Ectodermal cell (in vitro differentiated cells): ENCODE measurements around the gene EZH1.
A peak's percentile ranks its signal among the peaks of the same experiment; 100 is the strongest.
"Not testable (repeated sequence)": the region's sequence is repeated elsewhere in the genome, so short reads cannot be mapped to it uniquely, and the experiment has no call there.

Experiments
- H3K27ac ChIP-seq: 2 replicates; pipeline ENCODE4 v1.7.0; 2013; ENCODE audit warnings: mild to moderate bottlenecking, low read depth, low read length; ENCODE audit not compliant: insufficient read depth, poor library complexity, severe bottlenecking
- H3K27me3 ChIP-seq: 2 replicates; pipeline ENCODE4 v1.7.0; 2013; ENCODE audit warnings: mild to moderate bottlenecking, low read length; ENCODE audit not compliant: insufficient read depth, control insufficient read depth, poor library complexity, severe bottlenecking
- H3K36me3 ChIP-seq: one replicate; pipeline ENCODE4 v1.7.0; 2013; ENCODE audit warnings: low read length; ENCODE audit not compliant: control insufficient read depth, insufficient read depth
- H3K4me1 ChIP-seq: one replicate; pipeline ENCODE4 v1.7.0; 2013; ENCODE audit warnings: low read length; ENCODE audit not compliant: control insufficient read depth, insufficient read depth
- H3K4me3 ChIP-seq: 2 replicates; pipeline ENCODE4 v1.7.0; 2013; ENCODE audit warnings: low read depth, low read length, control low read depth; ENCODE audit not compliant: insufficient read depth
- H3K9me3 ChIP-seq: 2 replicates; pipeline ENCODE4 v1.7.0; 2013; ENCODE audit warnings: mild to moderate bottlenecking, low read length, moderate library complexity; ENCODE audit not compliant: control insufficient read depth
- WGBS, 2 experiments: methylation state at CpG; one replicate each; pipeline ENCODE4 v1.1.7; 2013; ENCODE audit warnings: missing lambda C conversion rate in 2 of 2; 5-methylcytosine and 5-hydroxymethylcytosine counted together

The EZH1 gene

DNA sequence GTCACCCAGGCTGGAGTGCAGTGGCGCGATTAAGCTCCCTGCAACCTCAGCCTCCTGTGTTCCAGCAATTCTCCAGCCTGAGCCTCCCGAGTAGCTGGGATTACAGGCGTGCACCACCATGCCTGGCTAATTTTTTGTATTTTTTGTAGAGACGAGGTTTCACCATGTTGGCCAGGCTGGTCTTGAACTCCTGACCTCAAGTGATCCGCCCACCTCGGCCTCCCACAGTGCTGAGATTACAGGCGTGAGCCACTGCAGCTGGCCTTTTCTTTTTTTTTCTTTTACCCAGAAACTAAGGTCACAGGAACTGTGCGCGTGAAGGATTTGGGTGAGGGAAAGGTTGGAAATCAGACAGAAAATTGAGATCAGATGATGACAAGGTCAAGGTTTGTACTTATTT, 25.1 kb upstream of the EZH1 start:
- not testable (repeated sequence) for H3K27ac ChIP-seq, H3K36me3 ChIP-seq, H3K27me3 ChIP-seq, H3K4me3 ChIP-seq, H3K4me1 ChIP-seq, H3K9me3 ChIP-seq
- 90 to 91% methylated on average over 9 to 10 of the region's 10 CpGs for WGBS, 2 experiments

GRCh38 chr17:42768006-42768405, 23.2 kb upstream of the EZH1 start:
- not testable (repeated sequence) for H3K9me3 ChIP-seq, H3K27ac ChIP-seq, H3K36me3 ChIP-seq, H3K4me1 ChIP-seq, H3K27me3 ChIP-seq, H3K4me3 ChIP-seq
- 89 to 92% methylated on average over 9 of the region's 9 CpGs for WGBS, 2 experiments

GRCh38 chr17:42767512-42767911, 22.7 kb upstream of the EZH1 start:
- H3K9me3 ChIP-seq = no peaks in the 10 kb centered on the region
- H3K27ac ChIP-seq = no peak overlapping the region
- no peaks in the 10 kb centered on the region for H3K36me3 ChIP-seq
- H3K4me3 ChIP-seq = no peak overlapping the region
- no peaks in the 10 kb centered on the region for H3K4me1 ChIP-seq
- peaks cover 6% of the 10 kb centered on the region for H3K27me3 ChIP-seq

DNA sequence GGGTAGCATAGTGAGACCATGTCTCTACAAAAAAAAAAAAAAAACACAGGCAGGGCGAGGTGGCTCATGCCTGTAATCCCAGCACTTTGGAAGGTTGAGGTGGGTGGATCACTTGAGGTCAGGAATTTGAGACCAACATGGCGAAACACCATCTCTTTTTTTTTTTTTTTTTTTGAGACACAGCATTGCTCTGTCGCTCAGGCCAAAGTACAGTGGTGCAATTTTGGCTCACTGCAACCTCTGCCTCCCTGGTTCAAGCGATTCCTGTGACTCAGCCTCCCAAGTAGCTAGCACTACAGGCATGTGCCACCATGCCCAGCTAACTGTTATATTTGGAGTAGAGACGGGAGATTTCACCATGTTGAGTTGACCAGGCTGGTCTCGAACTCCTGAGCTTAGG, 21.3 kb upstream of the EZH1 start:
- Histone ChIP-seq H3K4me1 (no peaks in the 10 kb centered on the region), H3K27ac (no peak overlapping the region), H3K4me3 (no peak overlapping the region), H3K36me3 (no peaks in the 10 kb centered on the region), H3K9me3 (no peaks in the 10 kb centered on the region), H3K27me3 (peaks cover 20% of the 10 kb centered on the region)
- 91 to 93% methylated on average over 6 of the region's 6 CpGs for WGBS, 2 experiments

DNA sequence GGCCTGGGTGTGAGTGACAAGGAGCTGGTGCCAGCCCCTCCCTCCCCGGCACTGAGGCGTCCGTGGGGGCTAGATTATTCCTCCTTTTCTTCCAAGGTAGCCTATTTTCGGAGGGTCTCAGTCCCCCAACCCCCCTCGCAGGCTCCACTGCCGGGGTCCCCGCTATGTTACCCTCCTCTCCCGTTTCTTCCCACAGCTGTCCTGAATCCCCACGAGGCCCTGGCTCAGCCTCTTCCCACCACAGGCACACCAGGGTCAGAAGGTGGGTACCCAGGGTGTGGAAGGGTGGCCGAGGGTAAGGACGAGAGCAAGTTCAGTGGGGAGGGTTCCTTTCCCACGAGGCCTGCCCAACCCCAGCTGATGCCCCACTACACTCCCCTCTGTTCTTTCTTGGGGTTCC, 16.8 kb upstream of the EZH1 start:
- Histone ChIP-seq H3K4me1 (peaks cover 6% of the 10 kb centered on the region), H3K4me3 (peak overlapping the region; percentile 45), H3K27me3 (peaks cover 51% of the 10 kb centered on the region), H3K27ac (no peak overlapping the region), H3K9me3 (no peaks in the 10 kb centered on the region), H3K36me3 (no peaks in the 10 kb centered on the region)
- WGBS, 2 experiments = 78% methylated on average over 12 of the region's 12 CpGs

- Histone ChIP-seq H3K36me3 (no peaks in the 10 kb centered on the region), H3K4me3 (peak within 1 kb of the TSS; percentile 45), H3K27ac (no peak within 1 kb of the TSS), H3K4me1 (peaks cover 6% of the 10 kb centered on the region), H3K27me3 (peaks cover 51% of the 10 kb centered on the region), H3K9me3 (no peaks in the 10 kb centered on the region)
- WGBS, 2 experiments = 3% methylated on average over 91 to 92 of the region's 92 CpGs
Observed at GRCh38 chr17:42760652-42761581, 16.1 kb upstream of the EZH1 start, which contains the start of gene RAMP2. Gene RAMP2 (plus strand): TSS chr17:42761227. CDS start chr17:42761262, 35 bp downstream.

DNA sequence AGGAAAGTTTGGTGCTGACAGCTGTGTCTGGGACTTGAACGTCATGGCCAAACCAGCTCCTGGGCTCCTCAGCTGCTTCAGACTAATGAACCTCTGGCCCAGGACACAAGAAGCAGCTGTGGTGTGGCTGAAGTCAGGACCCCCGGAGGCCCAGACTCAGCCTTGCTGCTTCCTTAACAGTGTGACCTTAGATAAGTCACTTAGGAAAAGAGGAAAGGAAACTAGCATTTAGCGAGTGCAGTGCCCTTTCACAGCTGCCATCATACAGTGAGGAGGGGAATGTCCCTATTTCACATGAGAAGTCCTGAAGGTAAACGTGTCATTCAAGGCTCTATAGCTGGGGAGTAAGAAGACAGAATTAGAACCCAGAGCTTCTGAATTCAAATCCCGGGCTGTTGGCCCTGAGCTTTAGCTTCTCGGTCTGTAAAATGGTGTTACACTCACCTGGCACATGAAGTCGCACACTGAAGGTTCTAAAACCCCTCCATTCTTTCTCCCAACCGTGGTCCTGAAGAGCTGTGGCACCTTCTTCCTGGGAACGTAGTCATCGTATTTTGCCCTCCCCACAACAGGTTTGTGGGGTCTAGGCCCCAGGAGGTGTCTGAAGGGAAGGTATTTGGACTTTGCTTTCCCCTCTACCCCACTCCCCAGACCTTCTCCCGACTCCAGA, 15.3 kb upstream of the EZH1 start:
- Histone ChIP-seq H3K9me3 (no peaks in the 10 kb centered on the region), H3K27me3 (peaks cover 51% of the 10 kb centered on the region), H3K27ac (no peak overlapping the region), H3K4me1 (peaks cover 6% of the 10 kb centered on the region), H3K4me3 (peak overlapping the region; percentile 45), H3K36me3 (no peaks in the 10 kb centered on the region)
- WGBS, 2 experiments = 65 to 69% methylated on average over 11 of the region's 11 CpGs

GRCh38 chr17:42754782-42755181, 9.9 kb upstream of the EZH1 start:
- H3K27ac ChIP-seq = no peak overlapping the region
- peaks cover 8% of the 10 kb centered on the region for H3K4me1 ChIP-seq
- no peaks in the 10 kb centered on the region for H3K36me3 ChIP-seq
- H3K4me3 ChIP-seq = no peak overlapping the region
- H3K9me3 ChIP-seq = no peaks in the 10 kb centered on the region
- H3K27me3 ChIP-seq = peaks cover 18% of the 10 kb centered on the region
- 85 to 95% methylated on average over 3 of the region's 3 CpGs for WGBS, 2 experiments

- peaks cover 8% of the 10 kb centered on the region for H3K4me1 ChIP-seq
Observed at GRCh38 chr17:42751628-42752027, 6.8 kb upstream of the EZH1 start.

DNA sequence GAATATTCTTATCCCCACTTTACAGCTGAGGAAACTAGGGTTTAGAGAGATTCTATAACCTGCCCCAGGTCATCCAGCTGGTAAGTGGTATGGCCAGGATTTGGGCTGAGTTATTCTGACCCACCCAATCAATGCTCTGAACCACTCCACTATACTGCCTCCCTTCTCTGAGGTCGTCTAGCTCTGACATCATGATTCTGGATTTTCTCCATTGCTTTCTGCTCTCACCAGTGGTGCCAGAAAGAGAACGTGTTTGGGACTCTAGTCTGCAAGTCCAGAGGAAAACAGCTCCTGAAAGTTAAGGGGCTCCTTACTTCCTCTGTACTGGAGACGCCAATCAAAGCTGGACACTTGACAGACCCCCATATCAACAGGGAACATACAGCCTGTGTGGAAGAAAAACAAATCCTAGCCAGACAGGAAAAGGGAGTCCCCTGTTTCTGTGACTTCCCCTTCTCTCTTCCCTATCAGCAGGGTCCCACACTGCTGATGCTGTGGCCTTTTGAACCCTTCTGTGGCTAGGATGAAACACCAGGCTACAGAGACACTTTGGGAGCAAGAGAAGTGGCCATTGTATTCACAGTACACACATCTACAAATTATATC, 6.0 kb upstream of the EZH1 start:
- no peaks in the 10 kb centered on the region for H3K9me3 ChIP-seq

More at GRCh38 chr17:42751628-42752027, 6.8 kb upstream of the EZH1 start:
- H3K4me3 ChIP-seq = no peak overlapping the region
- H3K36me3 ChIP-seq = no peaks in the 10 kb centered on the region
- no peak overlapping the region for H3K27ac ChIP-seq
- H3K27me3 ChIP-seq = peaks cover 4% of the 10 kb centered on the region
- H3K9me3 ChIP-seq = no peaks in the 10 kb centered on the region
- 97 to 98% methylated on average over 7 of the region's 7 CpGs for WGBS, 2 experiments

More for the DNA sequence above, 6.0 kb upstream of the EZH1 start:
- no peak overlapping the region for H3K27ac ChIP-seq
- peaks cover 9% of the 10 kb centered on the region for H3K27me3 ChIP-seq
- no peak overlapping the region for H3K4me3 ChIP-seq
- peaks cover 8% of the 10 kb centered on the region for H3K4me1 ChIP-seq
- 87 to 91% methylated on average over 3 of the region's 3 CpGs for WGBS, 2 experiments
- H3K36me3 ChIP-seq = no peaks in the 10 kb centered on the region
